Cardiac fibroblast (primary cell): Measurements from ENCODE around the gene F9.

Experiments used
- DNase-seq, 2 donors: peaks; one replicate each; pipeline versions ENCODE4 v3.0.0 to v3.0.0-alpha.2; 2010; ENCODE audit warnings: low read depth in 2 of 2
- H3K4me3 ChIP-seq, 2 donors: replicated peaks in 1 of 2; 1 replicate in 1 of 2; 2 replicates in 1 of 2; pipeline ENCODE4 v1.5.1; 2011; ENCODE audit warnings: low read depth in 2 of 2, low read length in 2 of 2, mild to moderate bottlenecking in 2 of 2, moderate library complexity in 1 of 2
- CTCF ChIP-seq: IDR thresholded peaks from one replicate; pipeline ENCODE4 v1.5.1; 2011; ENCODE audit warnings: low read depth, mild to moderate bottlenecking, low read length, inconsistent platforms

Gene F9

DNA sequence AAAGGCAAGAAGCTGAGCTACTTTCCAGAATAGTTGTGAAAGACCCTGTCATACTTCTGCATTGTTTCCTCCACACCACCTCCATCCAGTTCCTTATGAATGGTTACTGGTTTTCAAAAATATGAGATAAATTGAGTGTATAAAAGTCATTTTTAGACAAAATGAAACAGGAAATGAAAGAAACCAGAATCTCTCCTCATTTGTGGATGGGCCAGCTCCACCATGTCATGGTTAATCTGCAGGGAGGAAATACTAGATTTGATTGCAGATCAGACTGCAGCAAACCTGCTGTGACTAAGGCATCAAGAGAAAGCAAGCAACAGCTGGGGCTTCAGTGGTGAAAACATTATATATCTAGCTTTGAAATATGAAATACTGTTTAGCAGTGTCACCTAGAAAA, 23.8 kb downstream of the F9 start:
- no peak for TF ChIP-seq CTCF
- DNase-seq, result no peak
- no peak overlapping the region for H3K4me3 ChIP-seq

DNA sequence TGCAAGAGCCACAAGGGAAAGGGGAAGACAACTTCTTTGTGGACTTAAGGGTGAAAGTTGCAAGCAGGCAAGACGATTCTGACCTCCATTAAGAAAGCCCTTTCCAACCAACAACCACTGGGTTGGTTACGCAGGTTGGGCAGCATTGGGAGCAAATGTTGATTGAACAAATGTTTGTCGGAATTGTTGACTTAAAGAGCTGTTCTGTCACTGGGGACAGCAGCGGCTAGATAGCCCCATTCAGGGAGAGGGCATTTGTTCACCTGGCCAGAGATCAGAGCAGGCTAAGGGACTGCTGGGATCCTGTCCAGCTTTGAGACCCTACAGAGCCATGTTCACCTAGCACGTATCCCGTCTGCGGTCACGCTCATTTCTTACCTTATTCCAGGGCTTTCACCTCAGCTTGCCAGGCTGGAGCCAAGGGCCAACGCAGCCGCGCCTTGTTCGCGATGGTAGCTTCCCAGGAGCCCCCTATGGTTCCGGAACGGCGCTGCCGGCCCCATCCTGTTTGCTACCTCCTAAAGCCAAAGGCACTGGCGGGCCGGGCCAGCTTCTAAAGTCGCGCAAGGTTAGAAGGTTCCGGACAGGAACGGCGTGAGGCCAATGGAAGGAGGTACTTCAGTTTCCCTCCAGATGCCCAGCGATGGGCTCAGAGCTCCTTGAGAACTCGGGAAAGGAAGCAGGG, 24.6 kb downstream of the F9 start:
- DNase-seq, result no peak
- no peak overlapping the region for H3K4me3 ChIP-seq
- TF ChIP-seq CTCF, result no peak

GRCh38 chrX:139559383-139560042, 29.0 kb downstream of the F9 start:
- peak; percentile 27 for TF ChIP-seq CTCF
- no peak overlapping the region for H3K4me3 ChIP-seq
- DNase-seq, result peak; percentile 50 to 61

- H3K4me3 ChIP-seq, result no peak overlapping the region
- peak; percentile 0 to 10 for DNase-seq
These were observed 29.7 kb downstream of the F9 start for GRCh38 chrX:139560221-139560620.

GRCh38 chrX:139563251-139563650, 32.7 kb downstream of the F9 start:
- TF ChIP-seq CTCF, result no peak
- DNase-seq, result no peak

More at GRCh38 chrX:139560221-139560620, 29.7 kb downstream of the F9 start:
- TF ChIP-seq CTCF, result no peak

GRCh38 chrX:139566981-139567380, 36.4 kb downstream of the F9 start:
- no peak for DNase-seq
- TF ChIP-seq CTCF, result no peak
- no peak overlapping the region for H3K4me3 ChIP-seq

More at GRCh38 chrX:139563251-139563650, 32.7 kb downstream of the F9 start:
- H3K4me3 ChIP-seq, result no peak overlapping the region
